GM19043 (cell line): Measurements from ENCODE around the gene RNASEH2C.
"Not testable (repeated sequence)": the region's sequence is repeated elsewhere in the genome, so short reads cannot be mapped to it uniquely, and the experiment has no call there.

ENCODE experiments used
- ATAC-seq: cut with Tn5 transposase; IDR thresholded peaks from one replicate; pipeline ENCODE4 v1.9.1; 2021; ENCODE audit warnings: low read depth; ENCODE audit not compliant: unreplicated experiment

The RNASEH2C gene

GRCh38 chr11:65695459-65696241 is 24.9 kb downstream of the RNASEH2C start:
- ATAC-seq: no peak

DNA sequence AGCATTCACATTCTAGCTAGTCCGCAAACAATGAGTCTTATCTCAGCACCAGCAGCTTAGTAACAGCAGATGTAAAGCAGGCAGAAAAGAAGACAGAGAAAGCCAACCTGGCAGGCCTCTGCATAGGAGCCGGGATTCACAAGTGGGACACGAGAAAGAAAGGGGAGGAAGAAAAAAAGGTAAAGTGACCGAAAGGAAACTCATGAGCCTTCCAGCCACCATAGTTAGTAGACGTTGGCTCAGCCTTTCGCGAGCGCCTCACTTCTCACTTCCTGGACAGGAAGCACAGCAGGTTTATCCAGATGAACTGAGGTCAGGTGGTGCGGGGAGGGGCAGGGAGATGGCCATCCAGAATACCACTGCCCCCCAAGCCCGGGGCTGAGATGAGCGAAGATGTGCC is 28.2 kb downstream of the RNASEH2C start:
- ATAC-seq: no peak

- not testable (repeated sequence) for ATAC-seq
Observed at GRCh38 chr11:65691847-65692246, 28.8 kb downstream of the RNASEH2C start.

DNA sequence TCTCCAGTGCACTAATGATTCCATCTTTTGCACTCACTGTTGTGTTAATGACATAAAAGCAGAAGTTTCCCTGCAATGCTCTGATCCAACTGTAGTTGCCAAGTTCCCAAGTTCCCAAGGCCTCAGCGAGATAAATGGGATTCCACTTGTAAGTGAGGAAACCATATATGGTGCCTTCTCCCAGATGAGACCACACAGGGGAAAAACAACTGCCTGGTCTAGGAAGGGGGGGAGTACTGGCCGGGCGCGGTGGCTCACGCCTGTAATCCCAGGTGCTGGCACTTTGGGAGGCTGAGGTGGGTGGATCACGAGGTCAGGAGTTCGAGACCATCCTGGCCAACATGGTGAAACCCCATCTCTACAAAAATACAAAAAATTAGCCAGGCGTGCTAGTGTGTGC is 34.6 kb downstream of the RNASEH2C start:
- ATAC-seq: no peak

DNA sequence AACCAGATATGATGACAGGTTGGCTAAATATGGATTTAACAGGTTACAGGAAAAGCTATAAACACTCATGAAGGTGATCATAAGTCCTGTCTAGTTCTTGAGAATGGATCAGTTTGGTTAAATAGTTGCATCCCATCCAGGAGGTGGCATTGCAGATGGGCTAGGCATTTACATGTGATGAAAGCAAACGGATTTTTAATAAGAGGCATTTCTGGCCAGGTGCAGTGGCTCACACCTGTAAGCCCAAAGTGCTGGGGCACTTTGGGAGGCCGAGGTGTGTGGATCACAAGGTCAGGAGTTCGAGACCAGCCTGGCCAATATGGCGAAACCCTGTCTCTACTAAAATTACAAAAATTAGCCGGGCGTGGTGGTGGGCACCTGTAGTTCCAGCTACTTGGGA is 37.1 kb downstream of the RNASEH2C start:
- not testable (repeated sequence) for ATAC-seq

DNA sequence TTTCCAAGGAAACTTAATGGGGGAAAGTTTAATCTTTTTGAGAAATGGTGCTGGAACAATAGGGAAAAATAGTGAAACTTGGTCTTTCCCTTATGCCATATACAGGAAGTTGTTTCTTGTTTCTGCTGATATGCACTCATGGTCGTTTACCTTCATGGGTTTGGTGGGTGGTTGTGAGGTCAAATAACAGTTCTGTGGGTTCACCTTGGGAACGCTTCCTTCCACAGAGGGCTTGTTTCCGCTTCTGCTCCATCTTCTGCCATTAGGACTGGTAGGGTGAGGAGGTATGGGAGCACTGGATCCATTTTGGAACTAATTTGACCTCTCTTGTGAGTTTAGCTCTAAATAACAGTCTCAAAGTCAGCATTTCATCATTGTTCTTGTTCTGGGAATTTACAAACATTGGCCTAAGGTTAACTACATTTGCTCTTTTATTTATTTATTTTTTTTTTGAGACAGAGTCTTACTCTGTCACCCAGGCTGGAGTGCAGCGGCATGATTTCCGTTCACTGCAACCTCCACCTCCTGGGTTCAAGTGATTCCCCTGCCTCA is 40.3 kb downstream of the RNASEH2C start:
- ATAC-seq: no peak

GRCh38 chr11:65672982-65673381 is 47.6 kb downstream of the RNASEH2C start:
- ATAC-seq: no peak

GRCh38 chr11:65672180-65672860 is 48.3 kb downstream of the RNASEH2C start:
- ATAC-seq: no peak
